CD4-positive, alpha-beta T cell treated with Interleukin-21 for 1 hour (primary cell): ENCODE data around the gene ASZ1.

Source experiments
- DNase-seq: peaks from one replicate; pipeline ENCODE4 v3.0.0-alpha.2; 2020

ASZ1 gene

GRCh38 chr7:117401293-117402002 is 25.8 kb downstream of the ASZ1 start:
- DNase-seq = no peak

GRCh38 chr7:117399820-117400422 is 27.4 kb downstream of the ASZ1 start:
- no peak for DNase-seq

- no peak for DNase-seq
Measured at GRCh38 chr7:117395743-117396142, 31.6 kb downstream of the ASZ1 start.

- no peak for DNase-seq
Measured at GRCh38 chr7:117393781-117394180, 33.5 kb downstream of the ASZ1 start.

GRCh38 chr7:117389871-117390270 is 37.4 kb downstream of the ASZ1 start:
- no peak for DNase-seq

GRCh38 chr7:117386110-117386706 is 41.1 kb downstream of the ASZ1 start:
- no peak for DNase-seq

- DNase-seq = no peak
Measured at GRCh38 chr7:117385363-117386109, 41.8 kb downstream of the ASZ1 start.

GRCh38 chr7:117384688-117385362 is 42.5 kb downstream of the ASZ1 start:
- no peak for DNase-seq

GRCh38 chr7:117383483-117384189 is 43.7 kb downstream of the ASZ1 start:
- no peak for DNase-seq

GRCh38 chr7:117383046-117383445 is 44.2 kb downstream of the ASZ1 start:
- DNase-seq = no peak

- no peak for DNase-seq
Measured at GRCh38 chr7:117381362-117381761, 45.9 kb downstream of the ASZ1 start.

GRCh38 chr7:117375380-117375779 is 51.9 kb downstream of the ASZ1 start:
- DNase-seq = no peak

GRCh38 chr7:117372073-117372472 is 55.2 kb downstream of the ASZ1 start:
- no peak for DNase-seq

GRCh38 chr7:117364339-117365080 is 62.8 kb downstream of the ASZ1 start:
- no peak for DNase-seq

- no peak for DNase-seq
Measured at GRCh38 chr7:117362294-117362888, 64.9 kb downstream of the ASZ1 start.

GRCh38 chr7:117350027-117350426 is 77.3 kb downstream of the ASZ1 start:
- DNase-seq = no peak

GRCh38 chr7:117349570-117349969 is 77.7 kb downstream of the ASZ1 start:
- DNase-seq = no peak

- no peak for DNase-seq
Measured at GRCh38 chr7:117347962-117348672, 79.2 kb downstream of the ASZ1 start.

GRCh38 chr7:117347480-117347879 is 79.8 kb downstream of the ASZ1 start:
- no peak for DNase-seq

- DNase-seq = no peak
Measured at GRCh38 chr7:117346161-117346560, 81.1 kb downstream of the ASZ1 start.

GRCh38 chr7:117338020-117338419 is 89.3 kb downstream of the ASZ1 start:
- DNase-seq = no peak
